GM12878 (cell line): ENCODE results near the gene CATSPER4. TPM values are rescaled to one million over a fixed set of nuclear protein-coding genes. Genes with fewer than 3 reads are reported as not detected.

Source experiments
- ATAC-seq: fragments of 200-7000 bp; cut with Tn5 transposase; 3 replicates; pipeline ENCODE4 v1.9.1; 2020; ENCODE audit warnings: mild to moderate bottlenecking, moderate library complexity
- BruUV-seq: library from RNA; stranded (reverse); fragments of 400-500 nt; replicated peaks from 2 replicates; lab custom pipeline; 2021; lab: Mats Ljungman, UMichigan
- CTCF ChIA-PET: fragments of 300-600 bp; sonication (Branson Sonifier 250); formaldehyde crosslinking; extraction: SDS; loops from one replicate; lab custom pipeline; 2021; ENCODE audit warnings: inconsistent platforms; lab: Yijun Ruan, JAX
- POLR2A ChIA-PET: fragments of 350-600 bp; formaldehyde crosslinking; extraction: SDS; loops from one replicate; lab custom pipeline; 2021; ENCODE audit warnings: inconsistent platforms; lab: Charles Lee
- RAD21 ChIA-PET: fragments of 300-600 bp; sonication (Branson Sonifier 250); formaldehyde crosslinking; loops from one replicate; lab custom pipeline; 2023; ENCODE audit warnings: antibody characterized with exemption; ENCODE audit not compliant: unreplicated experiment; lab: Charles Lee
- SMC1A ChIA-PET: fragments of 300-600 bp; sonication (Branson Sonifier 250); formaldehyde crosslinking; loops from one replicate; lab custom pipeline; 2023; ENCODE audit not compliant: unreplicated experiment, uncharacterized antibody; lab: Charles Lee
- DNase-seq: peaks from one replicate; pipeline ENCODE4 v3.0.0-alpha.2; 2011; ENCODE audit warnings: low read depth, low spot score
- FAIRE-seq: peaks from 3 replicates; lab custom pipeline; 2011; peaks lifted over from hg19 to GRCh38; lab: Jason Lieb, UNC
- H2AFZ ChIP-seq: 2 replicates; pipeline ENCODE4 v1.6.0; 2011; ENCODE audit warnings: low read depth, low read length, control low read depth; ENCODE audit not compliant: control insufficient read depth
- H3K27ac ChIP-seq: 2 replicates; pipeline ENCODE4 v1.5.1; 2011; ENCODE audit warnings: control low read depth; ENCODE audit not compliant: control insufficient read depth, insufficient read depth
- H3K27me3 ChIP-seq, 2 experiments: replicated peaks in 1 of 2; 2 replicates each; pipeline versions ENCODE4 v1.6.0 to v1.6.1; 2011; ENCODE audit warnings: low read length in 1 of 2; ENCODE audit not compliant: control insufficient read depth in 2 of 2, insufficient read depth in 2 of 2
- H3K36me3 ChIP-seq, 2 experiments: 2 replicates each; pipeline ENCODE4 v1.5.1; 2011; ENCODE audit warnings: low read length in 1 of 2; ENCODE audit not compliant: control insufficient read depth in 2 of 2, insufficient read depth in 2 of 2
- H3K4me1 ChIP-seq: 2 replicates; pipeline ENCODE4 v1.6.1; 2011; ENCODE audit warnings: mild to moderate bottlenecking, low read length, moderate library complexity, mixed read lengths; ENCODE audit not compliant: control insufficient read depth, insufficient read depth
- H3K4me2 ChIP-seq: 2 replicates; pipeline ENCODE4 v1.6.0; 2011; ENCODE audit warnings: control low read depth; ENCODE audit not compliant: control insufficient read depth, insufficient read depth
- H3K4me3 ChIP-seq: fragments of 200-600 bp; sonication (generic); 2 replicates; pipeline ENCODE4 v1.5.1; 2016
- H3K79me2 ChIP-seq: 2 replicates; pipeline ENCODE4 v1.6.0; 2011; ENCODE audit warnings: low read length; ENCODE audit not compliant: control insufficient read depth, insufficient read depth
- H3K9ac ChIP-seq: 2 replicates; pipeline ENCODE4 v1.8.0; 2011; ENCODE audit warnings: low read length, control low read depth, mixed read lengths; ENCODE audit not compliant: control insufficient read depth, insufficient read depth
- H3K9me3 ChIP-seq: replicated peaks from 3 replicates; pipeline ENCODE4 v1.5.1; 2011; ENCODE audit warnings: mild to moderate bottlenecking, low read length; ENCODE audit not compliant: control insufficient read depth, insufficient read depth
- H4K20me1 ChIP-seq: 2 replicates; pipeline ENCODE4 v1.6.0; 2011; ENCODE audit not compliant: control insufficient read depth, insufficient read depth
- BRCA1 ChIP-seq: IDR thresholded peaks from 2 replicates; pipeline ENCODE4 v1.6.1; 2011; ENCODE audit warnings: low read depth, low read length, improper control_type of control experiment
- CBFB ChIP-seq: IDR thresholded peaks from 2 replicates; pipeline ENCODE4 v1.6.1; 2016; ENCODE audit warnings: antibody characterized with exemption, low read depth
- CBX5 ChIP-seq: sonication (generic); IDR thresholded peaks from 2 replicates; pipeline ENCODE4 v1.6.1; 2016; ENCODE audit warnings: low read depth, moderate library complexity, mild to moderate bottlenecking, inconsistent platforms
- CHD2 ChIP-seq: IDR thresholded peaks from 2 replicates; pipeline ENCODE4 v1.6.1; 2011; ENCODE audit warnings: low read depth, low read length, improper control_type of control experiment, borderline replicate concordance
- EED ChIP-seq: sonication (generic); IDR thresholded peaks from 2 replicates; pipeline ENCODE4 v1.6.1; 2016; ENCODE audit warnings: antibody characterized with exemption, low read depth
- EZH2 ChIP-seq: IDR thresholded peaks from 2 replicates; pipeline ENCODE4 v1.6.1; 2012; ENCODE audit warnings: low read depth, mild to moderate bottlenecking, control low read depth, inconsistent platforms, low read length, borderline replicate concordance; ENCODE audit not compliant: control insufficient read depth
- FOS ChIP-seq: IDR thresholded peaks from 3 replicates; pipeline ENCODE4 v1.6.1; 2011; ENCODE audit warnings: borderline replicate concordance; ENCODE audit not compliant: insufficient read length; ENCODE audit errors: extremely low read depth
- HDAC2 ChIP-seq: fragments of 200-600 bp; sonication (generic); IDR thresholded peaks from 2 replicates; pipeline ENCODE4 v1.6.1; 2017
- LARP7 ChIP-seq: fragments of 450-650 bp; IDR thresholded peaks from 2 replicates; pipeline ENCODE4 v1.6.1; 2017; ENCODE audit warnings: mild to moderate bottlenecking
- MEF2B ChIP-seq: fragments of 450-650 bp; IDR thresholded peaks from 2 replicates; pipeline ENCODE4 v1.6.1; 2018; ENCODE audit warnings: mild to moderate bottlenecking, moderate library complexity; ENCODE audit not compliant: partially characterized antibody, poor library complexity, severe bottlenecking
- NBN ChIP-seq: fragments of 450-650 bp; IDR thresholded peaks from 2 replicates; pipeline ENCODE4 v1.6.1; 2016
- NR2C2 ChIP-seq: IDR thresholded peaks from 2 replicates; pipeline ENCODE4 v1.6.1; 2011; ENCODE audit warnings: borderline replicate concordance, low read depth; ENCODE audit not compliant: control insufficient read depth, insufficient read length
- STAT3 ChIP-seq: IDR thresholded peaks from 2 replicates; pipeline ENCODE4 v1.6.1; 2011; ENCODE audit warnings: low read depth, low read length, improper control_type of control experiment
- YBX1 ChIP-seq: fragments of 450-650 bp; IDR thresholded peaks from 2 replicates; pipeline ENCODE4 v1.6.1; 2016; ENCODE audit warnings: antibody characterized with exemption
- ZBED1 ChIP-seq: IDR thresholded peaks from 2 replicates; pipeline ENCODE4 v1.6.1; 2016; ENCODE audit warnings: borderline replicate concordance
- WGBS: methylation state at CpG from one replicate; pipeline ENCODE4 v1.1.6; 2016; ENCODE audit warnings: low lambda C conversion rate; ENCODE audit not compliant: insufficient replicate concordance, insufficient coverage; ENCODE audit errors: missing lambda C conversion rate; 5-methylcytosine and 5-hydroxymethylcytosine counted together
- in situ Hi-C: fragments of 300-500 bp; cut with MboI; formaldehyde crosslinking; loops from 9 replicates; pipeline ENCODE4 v1.14.3; 2018; ENCODE audit warnings: mixed read lengths
- intact Hi-C: fragments of 100-400 bp; cut with micrococcal nuclease; formaldehyde crosslinking; loops from one replicate; pipeline ENCODE4 v1.14.2; 2022; ENCODE audit not compliant: unreplicated experiment
- polyA plus RNA-seq, 11 experiments: library from polyadenylated mRNA; depleted of rRNA in 4 of 11; unstranded in 6 of 11; stranded (reverse) in 5 of 11; fragments of >200 nt; fragmentation: Nextera tagmentation in 4 of 11; fragmentation: Illumina TruSeq in 1 of 11; extraction: Ambion mirVana in 4 of 11; extraction: Trizol in 1 of 11; gene quantifications; 1 replicate in 1 of 11; 2 replicates in 10 of 11; pipeline versions ENCODE4 v1.2.1 to v1.2.3, GENCODE V29; 2011 to 2016; ENCODE audit warnings: inconsistent platforms in 2 of 11, missing spikeins in 2 of 11, low read depth in 1 of 11
- total RNA-seq, 4 experiments: library from RNA; depleted of rRNA in 3 of 4; stranded (reverse); fragments of >200 nt in 3 of 4; fragmentation: Illumina TruSeq in 1 of 4; extraction: Trizol in 1 of 4; gene quantifications; 2 replicates each; pipeline versions ENCODE4 v1.2.1 to v1.2.3, GENCODE V29; 2013 to 2021
- TF ChIP-seq, protein P1 (sequence below): IDR thresholded peaks from 2 replicates; pipeline ENCODE4 v1.6.1; 2012; ENCODE audit warnings: low read depth, low read length, improper control_type of control experiment
- TF ChIP-seq, protein P2 (sequence below): fragments of 450-650 bp; conservative IDR thresholded peaks from 2 replicates; pipeline ENCODE4 v1.6.1; 2017; ENCODE audit warnings: mild to moderate bottlenecking, moderate library complexity

CATSPER4 gene
- total and polyA plus RNA-seq, 10 of the 15 experiments (the other 5 are each of a cell fraction or from before 2014, with no cell fraction given) = 0.13 TPM; not detected in 9

DNA sequence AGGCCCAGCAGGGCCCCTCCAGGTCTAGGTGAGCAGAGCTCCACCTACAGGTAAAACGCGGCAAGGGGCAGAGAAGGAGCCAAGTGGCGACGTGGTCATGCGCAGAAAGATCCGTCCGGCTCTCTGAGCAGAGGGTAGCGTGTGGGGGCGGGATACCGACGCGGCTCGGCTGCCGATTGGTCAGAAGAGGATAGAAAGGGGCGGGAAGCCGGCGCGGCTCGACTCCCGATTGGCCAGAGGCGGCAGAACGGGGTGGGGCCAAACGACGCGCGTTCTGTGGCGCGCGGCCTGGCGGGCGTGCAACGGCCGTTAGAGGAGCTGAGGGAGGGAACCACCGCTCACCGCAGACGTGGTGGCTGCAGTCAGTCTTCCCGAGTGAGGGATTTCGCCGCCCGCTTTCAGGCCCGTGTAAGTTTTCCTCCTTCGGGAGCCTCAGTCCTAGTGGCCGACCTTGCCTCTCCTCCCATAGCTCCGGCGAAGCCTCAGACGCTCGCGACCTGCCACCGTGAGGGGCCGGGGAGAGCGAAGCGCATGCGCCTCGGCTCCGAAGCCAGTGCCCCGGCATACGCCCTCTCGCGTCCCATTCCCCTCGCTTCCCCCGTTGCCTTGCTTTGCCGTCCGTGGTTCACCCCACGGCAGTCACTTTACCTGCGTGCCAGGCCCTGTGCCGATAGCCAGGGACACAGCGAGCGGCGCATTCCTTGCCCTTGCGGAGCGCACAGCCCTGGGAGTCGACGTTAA lies 43.7 kb downstream of the CATSPER4 start, which contains the start of gene CEP85:
Gene CEP85 (plus strand): TSS at position 298 of the 741 bp plus-strand sequence. CDS start 5,584 bp downstream, outside the sequence.
- peak; percentile 95 for DNase-seq
- Histone ChIP-seq H3K36me3 (no peaks in the 10 kb centered on the region), H3K9ac (peak within 1 kb of the TSS; percentile 78), H4K20me1 (no peaks in the 10 kb centered on the region), H2AFZ (peak within 1 kb of the TSS; percentile 98), H3K4me1 (peaks cover 9% of the 10 kb centered on the region), H3K9me3 (no peaks in the 10 kb centered on the region), H3K79me2 (peaks cover 46% of the 10 kb centered on the region), H3K4me2 (peak within 1 kb of the TSS; percentile 83), H3K27ac (peak within 1 kb of the TSS; percentile 66), H3K4me3 (peak within 1 kb of the TSS; percentile 98), H3K27me3 (no peaks in the 10 kb centered on the region)
- intact Hi-C loops = loop anchor here (1.0 to 2.0 kb wide), 2 partner anchors 65 to 123 kb away; partner anchors contain the start of genes PDIK1L and ZNF593
- in situ Hi-C loops = loop anchor here (5.0 kb wide), 1 partner anchor 127 kb away; no protein-coding TSS in a partner anchor
- TSS peak; percentile 55 for BruUV-seq
- peak; percentile 100 for FAIRE-seq
- ChIA-PET RAD21 (interaction anchor here (0.6 to 3.0 kb wide), 16 partner anchors 40 to 198 kb away, joined by 3 to 44 read pairs (median 4); partner anchors contain the start of genes C1orf232, CD52, DHDDS and SH3BGRL3), POLR2A (interaction anchor here (0.5 to 2.4 kb wide), 8 partner anchors 11 to 386 kb away, joined by 3 to 11 read pairs (median 3); partner anchors contain the start of genes C1orf232, CD52, DHDDS and UBXN11), CTCF (interaction anchor here (0.6 to 7.3 kb wide), 50 partner anchors 13 to 1879 kb away, joined by 3 to 110 read pairs (median 5); partner anchors contain the start of genes C1orf232, CATSPER4, CD52 and CNKSR1), SMC1A (interaction anchor here (0.6 to 4.4 kb wide), 15 partner anchors 13 to 363 kb away, joined by 3 to 23 read pairs (median 4); partner anchors contain the start of genes SH3BGRL3, ZNF593 and ZNF593OS)
- ATAC-seq = peak; percentile 95
- 1% methylated on average over 71 of the region's 73 CpGs for WGBS
- peak; percentile 59; the same call in 1 of the 2 replicates for TF ChIP-seq LARP7
- TF ChIP-seq STAT3 = no peak
- TF ChIP-seq YBX1 = no peak
- TF ChIP-seq EED = no peak
- no peak for TF ChIP-seq BRCA1
- TF ChIP-seq NBN = 0 out of 2 replicates have a peak, but pooled peaks have one; percentile 75
- TF ChIP-seq, protein P1, sequence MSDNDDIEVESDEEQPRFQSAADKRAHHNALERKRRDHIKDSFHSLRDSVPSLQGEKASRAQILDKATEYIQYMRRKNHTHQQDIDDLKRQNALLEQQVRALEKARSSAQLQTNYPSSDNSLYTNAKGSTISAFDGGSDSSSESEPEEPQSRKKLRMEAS = 0 out of 2 replicates have a peak, but pooled peaks have one; percentile 35
- TF ChIP-seq CHD2 = peak; percentile 85
- no peak for TF ChIP-seq HDAC2
- TF ChIP-seq FOS = peak; percentile 39
- TF ChIP-seq CBX5 = no peak
- no peak for TF ChIP-seq CBFB
- no peak for TF ChIP-seq MEF2B
- TF ChIP-seq NR2C2 = no peak
- no peak for TF ChIP-seq EZH2
- TF ChIP-seq ZBED1 = no peak
- TF ChIP-seq, protein P2, sequence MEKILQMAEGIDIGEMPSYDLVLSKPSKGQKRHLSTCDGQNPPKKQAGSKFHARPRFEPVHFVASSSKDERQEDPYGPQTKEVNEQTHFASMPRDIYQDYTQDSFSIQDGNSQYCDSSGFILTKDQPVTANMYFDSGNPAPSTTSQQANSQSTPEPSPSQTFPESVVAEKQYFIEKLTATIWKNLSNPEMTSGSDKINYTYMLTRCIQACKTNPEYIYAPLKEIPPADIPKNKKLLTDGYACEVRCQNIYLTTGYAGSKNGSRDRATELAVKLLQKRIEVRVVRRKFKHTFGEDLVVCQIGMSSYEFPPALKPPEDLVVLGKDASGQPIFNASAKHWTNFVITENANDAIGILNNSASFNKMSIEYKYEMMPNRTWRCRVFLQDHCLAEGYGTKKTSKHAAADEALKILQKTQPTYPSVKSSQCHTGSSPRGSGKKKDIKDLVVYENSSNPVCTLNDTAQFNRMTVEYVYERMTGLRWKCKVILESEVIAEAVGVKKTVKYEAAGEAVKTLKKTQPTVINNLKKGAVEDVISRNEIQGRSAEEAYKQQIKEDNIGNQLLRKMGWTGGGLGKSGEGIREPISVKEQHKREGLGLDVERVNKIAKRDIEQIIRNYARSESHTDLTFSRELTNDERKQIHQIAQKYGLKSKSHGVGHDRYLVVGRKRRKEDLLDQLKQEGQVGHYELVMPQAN = peak; percentile 72
